ENCODE results near the gene FRMD1.

- TF ChIP-seq ZNF274 (IDR thresholded peaks at IDR 0.05; ENCODE audit: low read depth, low read length) (no peak), YY1 (IDR thresholded peaks at IDR 0.05; ENCODE audit: insufficient read depth, insufficient read length) (no peak), SUZ12 (IDR thresholded peaks at IDR 0.05; ENCODE audit: extremely low read depth, insufficient read depth, insufficient read length) (no peak)
Observed at GRCh38 chr6:168060521-168060931, 18.5 kb downstream of the FRMD1 start.

Data from NT2/D1 (cell line).